Activated naive CD8-positive, alpha-beta T cell treated with anti-CD3 and anti-CD28 coated beads, Interleukin-2, amount 50 U/mL, for 24 hours (primary cell): ENCODE results near the gene OR2M7.
"Not testable (repeated sequence)": the region's sequence is repeated elsewhere in the genome, so short reads cannot be mapped to it uniquely, and the experiment has no call there.

Source experiments
- ATAC-seq: fragments of 150-1000 bp; cut with Tn5 transposase; one replicate; pipeline ENCODE4 v1.10.0; 2021
- DNase-seq: peaks from one replicate; pipeline ENCODE4 v3.0.0; 2021
- H3K27ac Mint-ChIP-seq: one replicate; pipeline ENCODE4 v1.8.0; 2021; ENCODE audit warnings: mild to moderate bottlenecking, mixed read lengths
- H3K27me3 Mint-ChIP-seq: one replicate; pipeline ENCODE4 v1.8.0; 2021; ENCODE audit warnings: mixed read lengths
- H3K36me3 Mint-ChIP-seq: one replicate; pipeline ENCODE4 v1.8.0; 2021; ENCODE audit warnings: low read depth, mixed read lengths
- H3K4me1 Mint-ChIP-seq: one replicate; pipeline ENCODE4 v1.8.0; 2021; ENCODE audit warnings: mixed read lengths
- H3K4me3 Mint-ChIP-seq: one replicate; pipeline ENCODE4 v1.8.0; 2021; ENCODE audit warnings: mild to moderate bottlenecking, moderate library complexity, mixed read lengths
- H3K9me3 Mint-ChIP-seq: one replicate; pipeline ENCODE4 v1.8.0; 2021; ENCODE audit warnings: mixed read lengths

OR2M7 gene

GRCh38 chr1:248324468-248324867 is at the start of gene OR2M7:
Gene OR2M7, minus strand, starts transcription at chr1:248324568. Its CDS starts 0 bp downstream, at chr1:248324568.
- H3K4me1 Mint-ChIP-seq, result no peaks in the 10 kb centered on the region
- H3K27me3 Mint-ChIP-seq, result peaks cover 5% of the 10 kb centered on the region
- peaks cover 5% of the 10 kb centered on the region for H3K9me3 Mint-ChIP-seq
- H3K27ac Mint-ChIP-seq, result no peak within 1 kb of the TSS
- H3K36me3 Mint-ChIP-seq, result no peaks in the 10 kb centered on the region
- ATAC-seq (no peak), DNase-seq (no peak)
- no peak within 1 kb of the TSS for H3K4me3 Mint-ChIP-seq

GRCh38 chr1:248373761-248374160 is 49.4 kb upstream of the OR2M7 start:
- H3K9me3 Mint-ChIP-seq, result no peaks in the 10 kb centered on the region
- H3K27me3 Mint-ChIP-seq, result no peaks in the 10 kb centered on the region
- peaks cover 8% of the 10 kb centered on the region for H3K4me1 Mint-ChIP-seq
- DNase-seq (no peak), ATAC-seq (no peak)
- no peak overlapping the region for H3K27ac Mint-ChIP-seq
- H3K36me3 Mint-ChIP-seq, result no peaks in the 10 kb centered on the region
- H3K4me3 Mint-ChIP-seq, result no peak overlapping the region

GRCh38 chr1:248372394-248372793 is 48.0 kb upstream of the OR2M7 start:
- H3K36me3 Mint-ChIP-seq, result no peaks in the 10 kb centered on the region
- H3K4me3 Mint-ChIP-seq, result no peak overlapping the region
- peaks cover 8% of the 10 kb centered on the region for H3K4me1 Mint-ChIP-seq
- H3K9me3 Mint-ChIP-seq, result no peaks in the 10 kb centered on the region
- DNase-seq, result peak; percentile 3
- H3K27ac Mint-ChIP-seq, result no peak overlapping the region
- no peak for ATAC-seq
- no peaks in the 10 kb centered on the region for H3K27me3 Mint-ChIP-seq

GRCh38 chr1:248366609-248367008 is 42.2 kb upstream of the OR2M7 start:
- no peaks in the 10 kb centered on the region for H3K9me3 Mint-ChIP-seq
- H3K4me1 Mint-ChIP-seq, result no peaks in the 10 kb centered on the region
- DNase-seq, result no peak
- no peak overlapping the region for H3K27ac Mint-ChIP-seq
- H3K27me3 Mint-ChIP-seq, result peaks cover 2% of the 10 kb centered on the region
- H3K4me3 Mint-ChIP-seq, result no peak overlapping the region
- H3K36me3 Mint-ChIP-seq, result no peaks in the 10 kb centered on the region
- no peak for ATAC-seq

- Mint-ChIP-seq H3K9me3 (no peaks in the 10 kb centered on the region), H3K27ac (no peak within 1 kb of the TSS), H3K36me3 (no peaks in the 10 kb centered on the region), H3K4me3 (no peak within 1 kb of the TSS), H3K4me1 (no peaks in the 10 kb centered on the region), H3K27me3 (peaks cover 2% of the 10 kb centered on the region)
- DNase-seq, result no peak
- ATAC-seq, result no peak
Observed at GRCh38 chr1:248361121-248361715, 36.9 kb upstream of the OR2M7 start, which contains the start of gene OR2T4. Gene OR2T4, plus strand, starts transcription at chr1:248361665. Its CDS starts 0 bp downstream, at chr1:248361665.

- Mint-ChIP-seq H3K27ac (no peak overlapping the region), H3K9me3 (no peaks in the 10 kb centered on the region), H3K4me1 (no peaks in the 10 kb centered on the region), H3K4me3 (no peak overlapping the region), H3K27me3 (no peaks in the 10 kb centered on the region), H3K36me3 (no peaks in the 10 kb centered on the region)
- ATAC-seq (no peak), DNase-seq (no peak)
Observed at GRCh38 chr1:248359415-248359814, 35.0 kb upstream of the OR2M7 start.

GRCh38 chr1:248348475-248348874 is 24.1 kb upstream of the OR2M7 start, which contains the start of gene OR14C36:
Gene OR14C36, plus strand, starts transcription at chr1:248348775. Its CDS starts 0 bp downstream, at chr1:248348775.
- H3K4me3 Mint-ChIP-seq, result no peak within 1 kb of the TSS
- no peaks in the 10 kb centered on the region for H3K36me3 Mint-ChIP-seq
- DNase-seq (no peak), ATAC-seq (no peak)
- H3K9me3 Mint-ChIP-seq, result no peaks in the 10 kb centered on the region
- H3K27me3 Mint-ChIP-seq, result peaks cover 10% of the 10 kb centered on the region
- no peak within 1 kb of the TSS for H3K27ac Mint-ChIP-seq
- H3K4me1 Mint-ChIP-seq, result no peaks in the 10 kb centered on the region

- no peak for ATAC-seq
- Mint-ChIP-seq H3K36me3 (no peaks in the 10 kb centered on the region), H3K4me3 (no peak overlapping the region), H3K27me3 (peaks cover 2% of the 10 kb centered on the region), H3K9me3 (no peaks in the 10 kb centered on the region), H3K4me1 (no peaks in the 10 kb centered on the region), H3K27ac (no peak overlapping the region)
- no peak for DNase-seq
Observed at GRCh38 chr1:248343451-248343850, 19.1 kb upstream of the OR2M7 start.

- Mint-ChIP-seq H3K9me3 (peaks cover 19% of the 10 kb centered on the region), H3K4me1 (no peaks in the 10 kb centered on the region), H3K4me3 (no peak overlapping the region), H3K27ac (no peak overlapping the region), H3K36me3 (peaks cover 4% of the 10 kb centered on the region), H3K27me3 (peaks cover 11% of the 10 kb centered on the region)
- DNase-seq (no peak), ATAC-seq (no peak)
Observed at GRCh38 chr1:248316796-248317195, 7.6 kb downstream of the OR2M7 start.

- not testable (repeated sequence) for ATAC-seq, H3K36me3 Mint-ChIP-seq, H3K9me3 Mint-ChIP-seq, H3K27ac Mint-ChIP-seq, H3K4me3 Mint-ChIP-seq, DNase-seq, H3K4me1 Mint-ChIP-seq, H3K27me3 Mint-ChIP-seq
Observed at GRCh38 chr1:248306740-248307139, 17.6 kb downstream of the OR2M7 start.

- Mint-ChIP-seq H3K9me3 (no peaks in the 10 kb centered on the region), H3K4me3 (no peak overlapping the region), H3K27me3 (no peaks in the 10 kb centered on the region), H3K27ac (no peak overlapping the region), H3K4me1 (no peaks in the 10 kb centered on the region), H3K36me3 (no peaks in the 10 kb centered on the region)
- ATAC-seq (no peak), DNase-seq (no peak)
Observed at GRCh38 chr1:248306103-248306502, 18.3 kb downstream of the OR2M7 start.

- not testable (repeated sequence) for H3K9me3 Mint-ChIP-seq, H3K36me3 Mint-ChIP-seq, H3K4me3 Mint-ChIP-seq, H3K27me3 Mint-ChIP-seq, H3K4me1 Mint-ChIP-seq, H3K27ac Mint-ChIP-seq, DNase-seq, ATAC-seq
Observed at GRCh38 chr1:248305672-248306071, 18.7 kb downstream of the OR2M7 start.

GRCh38 chr1:248303324-248303723 is 21.0 kb downstream of the OR2M7 start, which contains the start of gene OR2T12:
Gene OR2T12, minus strand, starts transcription at chr1:248303424. Its CDS starts 7,846 bp downstream, at chr1:248295578.
- Mint-ChIP-seq H3K27ac (no peak within 1 kb of the TSS), H3K27me3 (no peaks in the 10 kb centered on the region), H3K9me3 (peaks cover 9% of the 10 kb centered on the region), H3K4me3 (no peak within 1 kb of the TSS), H3K4me1 (no peaks in the 10 kb centered on the region), H3K36me3 (no peaks in the 10 kb centered on the region)
- DNase-seq, result no peak
- ATAC-seq, result no peak

- H3K4me1 Mint-ChIP-seq, result no peaks in the 10 kb centered on the region
- no peak overlapping the region for H3K27ac Mint-ChIP-seq
- ATAC-seq, result no peak
- no peaks in the 10 kb centered on the region for H3K36me3 Mint-ChIP-seq
- H3K9me3 Mint-ChIP-seq, result no peaks in the 10 kb centered on the region
- no peaks in the 10 kb centered on the region for H3K27me3 Mint-ChIP-seq
- no peak overlapping the region for H3K4me3 Mint-ChIP-seq
- DNase-seq, result no peak
Observed at GRCh38 chr1:248288391-248288790, 36.0 kb downstream of the OR2M7 start.

- H3K27ac Mint-ChIP-seq, result no peak within 1 kb of the TSS
- no peak for ATAC-seq
- no peaks in the 10 kb centered on the region for H3K9me3 Mint-ChIP-seq
- H3K4me3 Mint-ChIP-seq, result no peak within 1 kb of the TSS
- no peaks in the 10 kb centered on the region for H3K27me3 Mint-ChIP-seq
- no peak for DNase-seq
- no peaks in the 10 kb centered on the region for H3K36me3 Mint-ChIP-seq
- H3K4me1 Mint-ChIP-seq, result no peaks in the 10 kb centered on the region
Observed at GRCh38 chr1:248277876-248278275, 46.5 kb downstream of the OR2M7 start, which contains the start of gene OR2T33. Gene OR2T33, minus strand, starts transcription at chr1:248277976. Its CDS starts 4,162 bp downstream, at chr1:248273814.
